Gastroesophageal sphincter (tissue), 2 donors: ENCODE data around the gene KPNA1.

ENCODE experiments used
- EP300 ChIP-seq: sonication (generic); formaldehyde crosslinking; IDR thresholded peaks from one replicate; pipeline ENCODE4 v1.6.1; 2017; ENCODE audit warnings: antibody characterized with exemption, mild to moderate bottlenecking
- POLR2AphosphoS5 ChIP-seq: sonication (generic); formaldehyde crosslinking; IDR thresholded peaks from one replicate; pipeline ENCODE4 v1.6.1; 2017; ENCODE audit warnings: antibody characterized with exemption

GRCh38 chr3:122469659-122470058, 45.1 kb downstream of the KPNA1 start:
- TF ChIP-seq POLR2AphosphoS5 (no peak), EP300 (no peak)
